Ishikawa (cell line): ENCODE results near the gene KIF27.

Source experiments
- CEBPB ChIP-seq: IDR thresholded peaks from 2 replicates; pipeline ENCODE4 v1.6.1; 2012
- CREB1 ChIP-seq: IDR thresholded peaks from 2 replicates; pipeline ENCODE4 v1.6.1; 2012; ENCODE audit warnings: low read depth
- EGR1 ChIP-seq: IDR thresholded peaks from 2 replicates; pipeline ENCODE4 v1.6.1; 2012
- EP300 ChIP-seq: IDR thresholded peaks from 2 replicates; pipeline ENCODE4 v1.6.1; 2012; ENCODE audit warnings: borderline replicate concordance
- FOXM1 ChIP-seq: IDR thresholded peaks from 2 replicates; pipeline ENCODE4 v1.6.1; 2012; ENCODE audit warnings: low read depth, borderline replicate concordance
- MAX ChIP-seq: IDR thresholded peaks from 2 replicates; pipeline ENCODE4 v1.6.1; 2012
- NFIC ChIP-seq: IDR thresholded peaks from 2 replicates; pipeline ENCODE4 v1.6.1; 2012
- RAD21 ChIP-seq: IDR thresholded peaks from 2 replicates; pipeline ENCODE4 v1.6.1; 2012; ENCODE audit warnings: low read depth
- REST ChIP-seq: IDR thresholded peaks from 2 replicates; pipeline ENCODE4 v1.6.1; 2012; ENCODE audit warnings: low read depth, mild to moderate bottlenecking
- TAF1 ChIP-seq: IDR thresholded peaks from 2 replicates; pipeline ENCODE4 v1.6.1; 2012; ENCODE audit warnings: low read depth, mild to moderate bottlenecking
- TCF12 ChIP-seq: IDR thresholded peaks from 2 replicates; pipeline ENCODE4 v1.6.1; 2012; ENCODE audit warnings: low read depth
- TEAD4 ChIP-seq: IDR thresholded peaks from 2 replicates; pipeline ENCODE4 v1.6.1; 2012
- USF1 ChIP-seq: IDR thresholded peaks from 2 replicates; pipeline ENCODE4 v1.6.1; 2012
- YY1 ChIP-seq: IDR thresholded peaks from 2 replicates; pipeline ENCODE4 v1.6.1; 2012; ENCODE audit warnings: low read depth
- ZBTB7A ChIP-seq: IDR thresholded peaks from 2 replicates; pipeline ENCODE4 v1.6.1; 2012; ENCODE audit warnings: low read depth

KIF27 gene

DNA sequence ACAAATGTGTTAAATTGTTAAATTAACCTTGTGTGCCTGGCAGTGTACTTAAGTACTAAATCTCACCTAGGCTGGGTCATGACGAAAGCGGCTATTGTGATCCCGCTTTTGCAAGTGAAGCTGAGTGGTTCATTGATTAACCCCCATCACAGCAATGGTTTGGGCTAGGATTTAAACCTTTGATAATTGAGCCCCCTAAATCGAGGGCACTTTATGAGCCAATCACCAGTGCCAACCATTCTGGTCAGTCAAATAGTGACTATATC, 35.9 kb upstream of the KIF27 start:
- TF ChIP-seq FOXM1 (no peak), MAX (no peak), EP300 (no peak)

GRCh38 chr9:83956436-83957247, 35.4 kb upstream of the KIF27 start:
- TF ChIP-seq CEBPB = peak; percentile 6; the same call in 1 of the 2 replicates
- TF ChIP-seq EGR1 = no peak
- no peak for TF ChIP-seq RAD21
- TF ChIP-seq EP300 = no peak
- no peak for TF ChIP-seq CREB1
- no peak for TF ChIP-seq TEAD4
- TF ChIP-seq USF1 = no peak
- TF ChIP-seq MAX = peak; percentile 75
- peak; percentile 78 for TF ChIP-seq YY1
- TF ChIP-seq ZBTB7A = peak; percentile 90; the same call in 1 of the 2 replicates
- TF ChIP-seq TAF1 = peak; percentile 88

DNA sequence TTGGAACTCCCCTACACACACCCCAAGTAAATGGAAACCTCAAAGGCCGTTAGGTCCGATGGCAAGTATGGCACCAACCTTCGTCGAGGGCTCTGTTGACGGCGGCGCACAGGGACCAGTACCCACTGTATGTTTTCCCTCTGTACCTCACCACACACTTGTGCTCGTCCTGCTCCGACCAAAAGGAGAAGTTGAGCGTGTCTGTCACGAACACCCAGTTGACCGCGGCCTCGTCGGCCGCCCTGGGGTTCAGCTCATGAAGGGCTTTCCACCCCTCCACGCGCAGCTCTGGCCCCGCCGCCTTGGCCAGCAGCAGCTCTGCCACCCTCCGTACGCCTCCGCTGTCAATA, 34.8 kb upstream of the KIF27 start:
- TF ChIP-seq MAX (peak; percentile 32; the same call in 1 of the 2 replicates), FOXM1 (no peak), YY1 (0 out of 2 replicates have a peak, but pooled peaks have one; percentile 6)

DNA sequence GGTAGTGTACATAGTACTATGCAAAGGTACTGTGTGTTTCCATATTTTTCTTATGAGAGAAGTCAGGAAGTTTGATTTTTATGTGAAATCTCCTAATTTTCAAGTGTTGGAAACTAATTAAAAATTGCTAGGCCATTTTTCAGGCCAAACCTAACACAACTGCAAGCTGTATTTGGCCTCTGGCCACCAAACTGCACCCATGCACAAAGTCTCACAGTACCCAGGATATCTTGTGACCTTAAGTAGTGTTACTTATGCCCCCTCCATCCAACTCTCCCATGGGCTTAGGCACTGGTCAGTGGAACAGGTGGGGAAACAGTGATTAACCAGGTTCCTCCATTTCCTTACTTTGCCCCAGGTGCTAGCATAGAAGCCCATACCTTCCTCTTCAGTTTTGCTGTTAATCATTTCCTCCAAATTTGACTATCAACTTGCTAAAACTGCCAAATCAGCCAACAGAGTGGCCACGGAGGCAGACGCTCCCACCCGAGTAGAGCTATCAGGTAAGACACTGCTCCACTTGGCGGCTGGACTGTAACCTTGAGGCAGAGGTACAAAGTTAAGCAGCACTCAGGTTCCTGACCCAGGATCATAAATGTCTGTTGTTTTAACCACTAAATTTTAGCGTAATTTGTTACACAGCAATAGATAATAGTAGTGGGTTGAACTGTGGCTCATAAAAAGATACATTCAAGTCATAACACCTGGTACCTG, 19.5 kb upstream of the KIF27 start:
- TF ChIP-seq ZBTB7A (no peak), NFIC (no peak), YY1 (no peak), TAF1 (no peak), EP300 (no peak), RAD21 (no peak), USF1 (no peak), MAX (no peak), TEAD4 (no peak), FOXM1 (no peak), TCF12 (no peak), CREB1 (no peak), REST (no peak), EGR1 (no peak), CEBPB (no peak)

GRCh38 chr9:83937861-83938455, 16.7 kb upstream of the KIF27 start:
- no peak for TF ChIP-seq TEAD4
- no peak for TF ChIP-seq TAF1
- peak; percentile 84 for TF ChIP-seq RAD21
- TF ChIP-seq REST = no peak

DNA sequence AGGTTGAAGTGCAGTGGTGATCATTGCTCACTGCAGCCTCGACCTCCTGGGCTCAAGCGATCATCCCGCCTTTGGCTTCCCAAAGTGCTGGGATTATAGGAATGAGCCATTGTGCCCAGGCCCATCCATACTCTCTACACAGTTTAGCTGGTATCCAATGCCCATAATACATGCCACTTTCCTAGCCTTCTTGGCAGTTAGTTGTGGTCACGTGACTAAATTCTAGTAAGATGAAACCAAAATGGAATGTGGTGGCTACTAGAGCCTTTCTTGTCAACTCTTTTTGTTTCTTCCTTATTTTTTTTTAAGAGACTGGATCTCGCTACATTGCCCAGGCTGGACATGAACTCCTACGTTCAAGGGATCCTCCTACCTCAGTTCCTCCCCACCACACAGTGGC, 15.3 kb upstream of the KIF27 start:
- no peak for TF ChIP-seq CREB1
- TF ChIP-seq USF1 = peak; percentile 88
- no peak for TF ChIP-seq EP300
